Thyroid gland (tissue), 4 donors: ENCODE results near the gene CD3E. TPM values are rescaled to one million over a fixed set of nuclear protein-coding genes. Genes with fewer than 3 reads are reported as not detected.

Experiments used
- DNase-seq, 2 donors: peaks; one replicate each; pipeline ENCODE4 v3.0.0-alpha.2; 2019
- H3K27ac ChIP-seq, 3 donors: fragments of 200-600 bp; sonication (generic); 1 replicate in 2 of 3; 2 replicates in 1 of 3; pipeline ENCODE4 v1.5.1; 2016 to 2019; ENCODE audit warnings: mild to moderate bottlenecking in 1 of 3, moderate library complexity in 1 of 3
- H3K27me3 ChIP-seq: fragments of 200-600 bp; sonication (generic); one replicate; pipeline ENCODE4 v1.5.1; 2019
- H3K36me3 ChIP-seq, 2 donors: fragments of 200-600 bp; sonication (generic); one replicate each; pipeline ENCODE4 v1.5.1; 2016 to 2019
- H3K4me1 ChIP-seq, 2 donors: fragments of 200-600 bp; sonication (generic); one replicate each; pipeline ENCODE4 v1.5.1; 2017 to 2019
- H3K4me3 ChIP-seq, 3 donors: fragments of 200-600 bp; sonication (generic); replicated peaks in 1 of 3; 1 replicate in 2 of 3; 2 replicates in 1 of 3; pipeline ENCODE4 v1.5.1; 2016; ENCODE audit warnings: mild to moderate bottlenecking in 1 of 3
- H3K9me3 ChIP-seq: fragments of 200-600 bp; sonication (generic); one replicate; pipeline ENCODE4 v1.5.1; 2017
- POLR2A ChIP-seq, 2 donors: fragments of 450-650 bp; IDR thresholded peaks; one replicate each; pipeline ENCODE4 v1.6.1; 2017; ENCODE audit warnings: antibody characterized with exemption in 2 of 2, mild to moderate bottlenecking in 2 of 2, moderate library complexity in 1 of 2
- WGBS, 2 donors: methylation state at CpG; one replicate each; pipeline ENCODE4 v1.1.5; 2017; 5-methylcytosine and 5-hydroxymethylcytosine counted together
- intact Hi-C: fragments of 100-400 bp; cut with DNase I; formaldehyde crosslinking; loops from one replicate; pipeline ENCODE4 v1.15.1; 2023
- total RNA-seq, 4 donors: library from RNA; depleted of rRNA; stranded (reverse); fragments of >200 nt; gene quantifications; one replicate each; pipeline ENCODE4 v1.2.3, GENCODE V29; 2016
- TF ChIP-seq, protein P1 (sequence below), 6 experiments: fragments of 200-600 bp in 3 of 6; fragments of 450-650 bp in 3 of 6; sonication (generic) in 3 of 6; IDR thresholded peaks; one replicate each; pipeline ENCODE4 v1.5.1; 2016 to 2019; ENCODE audit warnings: antibody characterized with exemption in 6 of 6, mild to moderate bottlenecking in 2 of 6, inconsistent platforms in 1 of 6, moderate library complexity in 1 of 6

CD3E gene
- total RNA-seq, 4 donors from 2014 or later, result 3.0 to 4.3 (median 3.3) TPM

DNA sequence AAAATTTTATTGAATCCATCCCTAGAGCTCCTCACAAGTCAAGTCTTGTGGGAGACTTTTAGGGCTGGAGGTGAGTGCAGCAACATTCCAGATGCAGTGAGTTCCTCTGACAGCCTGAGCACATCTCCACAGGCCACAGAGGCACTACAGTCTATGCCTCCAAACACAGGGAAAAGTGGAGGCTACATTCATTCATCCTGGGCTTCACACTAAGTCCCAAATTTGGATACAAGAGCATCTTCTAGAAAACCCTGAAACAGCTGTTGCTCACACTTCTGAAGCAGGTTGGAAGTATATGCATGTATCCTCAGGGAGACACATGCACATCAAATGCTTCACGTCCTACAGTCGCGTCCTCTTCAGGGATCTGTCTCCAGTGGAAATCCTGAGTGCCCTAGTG is 36.7 kb downstream of the CD3E start:
- H3K4me1 ChIP-seq, result no peaks in the 10 kb centered on the region
- no peak for DNase-seq
- no peak overlapping the region for H3K27ac ChIP-seq
- H3K36me3 ChIP-seq, result no peaks in the 10 kb centered on the region
- H3K27me3 ChIP-seq, result no peaks in the 10 kb centered on the region
- H3K9me3 ChIP-seq, result no peaks in the 10 kb centered on the region
- H3K4me3 ChIP-seq, result no peak overlapping the region
- intact Hi-C loops, result no loop called here
- WGBS, 2 donors, result 81 to 98% methylated on average over 3 of the region's 3 CpGs
- TF ChIP-seq POLR2A (IDR thresholded peaks at IDR 0.05), result no peak

DNA sequence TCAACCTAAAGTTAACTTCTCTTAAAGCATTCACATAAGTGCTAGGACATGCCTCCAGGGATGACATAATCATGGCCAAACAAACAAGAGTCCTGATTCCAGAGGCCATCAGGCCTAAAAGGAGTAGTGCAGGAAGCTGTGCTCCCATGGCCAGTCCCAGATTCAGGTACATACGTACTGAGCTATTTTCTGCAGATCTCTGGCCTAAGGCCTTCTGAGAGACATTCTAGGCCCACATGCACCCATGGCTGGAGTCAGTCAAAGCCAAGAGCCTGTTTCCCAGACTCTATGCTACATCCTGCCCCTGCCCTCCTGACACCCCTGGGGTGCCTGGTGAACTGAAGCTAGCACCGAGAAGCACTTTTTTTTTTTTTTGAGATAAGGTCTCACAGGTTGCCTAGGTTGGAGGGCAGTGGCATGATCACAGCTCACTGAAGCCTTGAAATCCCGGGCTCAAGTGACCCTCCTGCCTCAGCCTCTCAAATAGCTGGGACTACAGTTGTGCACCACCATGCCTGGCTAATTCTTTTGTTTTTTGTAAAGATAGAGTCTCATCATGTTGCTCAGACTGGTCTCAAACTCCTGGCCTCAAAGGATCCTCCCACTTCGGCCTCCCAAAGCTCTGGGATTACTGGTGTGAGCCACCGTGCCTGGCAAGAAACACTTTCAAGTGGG is 37.4 kb downstream of the CD3E start:
- no peaks in the 10 kb centered on the region for H3K27me3 ChIP-seq
- no peak for DNase-seq
- intact Hi-C loops, result no loop called here
- H3K4me1 ChIP-seq, result no peaks in the 10 kb centered on the region
- TF ChIP-seq POLR2A (IDR thresholded peaks at IDR 0.05), result no peak
- TF ChIP-seq, protein P1, sequence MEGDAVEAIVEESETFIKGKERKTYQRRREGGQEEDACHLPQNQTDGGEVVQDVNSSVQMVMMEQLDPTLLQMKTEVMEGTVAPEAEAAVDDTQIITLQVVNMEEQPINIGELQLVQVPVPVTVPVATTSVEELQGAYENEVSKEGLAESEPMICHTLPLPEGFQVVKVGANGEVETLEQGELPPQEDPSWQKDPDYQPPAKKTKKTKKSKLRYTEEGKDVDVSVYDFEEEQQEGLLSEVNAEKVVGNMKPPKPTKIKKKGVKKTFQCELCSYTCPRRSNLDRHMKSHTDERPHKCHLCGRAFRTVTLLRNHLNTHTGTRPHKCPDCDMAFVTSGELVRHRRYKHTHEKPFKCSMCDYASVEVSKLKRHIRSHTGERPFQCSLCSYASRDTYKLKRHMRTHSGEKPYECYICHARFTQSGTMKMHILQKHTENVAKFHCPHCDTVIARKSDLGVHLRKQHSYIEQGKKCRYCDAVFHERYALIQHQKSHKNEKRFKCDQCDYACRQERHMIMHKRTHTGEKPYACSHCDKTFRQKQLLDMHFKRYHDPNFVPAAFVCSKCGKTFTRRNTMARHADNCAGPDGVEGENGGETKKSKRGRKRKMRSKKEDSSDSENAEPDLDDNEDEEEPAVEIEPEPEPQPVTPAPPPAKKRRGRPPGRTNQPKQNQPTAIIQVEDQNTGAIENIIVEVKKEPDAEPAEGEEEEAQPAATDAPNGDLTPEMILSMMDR (IDR thresholded peaks at IDR 0.05), result no peak
- no peak overlapping the region for H3K27ac ChIP-seq
- no peak overlapping the region for H3K4me3 ChIP-seq
- no peaks in the 10 kb centered on the region for H3K9me3 ChIP-seq
- 76 to 90% methylated on average over 5 of the region's 5 CpGs for WGBS, 2 donors
- H3K36me3 ChIP-seq, result no peaks in the 10 kb centered on the region

DNA sequence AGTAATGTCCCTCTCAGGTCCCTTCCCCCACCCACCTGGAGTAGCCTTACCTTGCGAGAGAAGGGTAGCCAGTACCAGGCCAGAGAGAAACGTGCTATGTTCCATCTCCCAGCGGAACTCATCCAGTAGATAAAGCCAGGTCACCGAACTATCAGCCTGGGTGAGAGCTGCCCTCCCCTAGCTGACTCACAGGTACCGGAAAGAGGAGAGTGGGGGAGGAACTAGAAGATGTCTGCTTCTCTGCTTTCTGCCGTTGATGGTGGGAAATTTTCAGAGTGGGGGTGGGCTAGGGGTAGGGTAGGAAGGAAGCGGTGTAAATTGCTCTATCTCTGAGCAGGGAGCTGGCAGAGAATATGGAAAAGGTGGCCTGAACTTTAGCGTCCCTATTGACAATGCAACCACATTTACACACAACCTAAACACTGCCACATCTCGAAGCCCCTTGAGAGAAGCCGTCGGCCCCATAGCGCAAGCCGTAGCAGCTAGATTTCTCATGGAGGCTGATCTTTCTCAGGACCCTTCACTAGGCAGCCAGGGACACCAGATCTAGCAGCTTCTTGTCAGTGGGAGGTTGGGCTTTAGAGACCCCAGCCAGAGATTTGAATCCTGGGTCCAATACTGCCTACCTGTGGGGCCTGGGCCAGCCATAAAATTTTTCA is 38.1 kb downstream of the CD3E start, which contains the start of gene CD3D:
CD3D (minus strand) TSS at position 203 of the 659 bp plus-strand sequence; CDS start at position 105, 98 bp downstream.
- TF ChIP-seq POLR2A (IDR thresholded peaks at IDR 0.05), result no peak
- TF ChIP-seq, protein P1 (IDR thresholded peaks at IDR 0.05), result no peak
- no peak within 1 kb of the TSS for H3K4me3 ChIP-seq
- H3K4me1 ChIP-seq, result no peaks in the 10 kb centered on the region
- H3K27me3 ChIP-seq, result no peaks in the 10 kb centered on the region
- H3K9me3 ChIP-seq, result no peaks in the 10 kb centered on the region
- WGBS, 2 donors, result 66 to 78% methylated on average over 13 of the region's 13 CpGs
- H3K27ac ChIP-seq, result no peak within 1 kb of the TSS
- no peaks in the 10 kb centered on the region for H3K36me3 ChIP-seq
- DNase-seq, result no peak
- intact Hi-C loops, result no loop called here

DNA sequence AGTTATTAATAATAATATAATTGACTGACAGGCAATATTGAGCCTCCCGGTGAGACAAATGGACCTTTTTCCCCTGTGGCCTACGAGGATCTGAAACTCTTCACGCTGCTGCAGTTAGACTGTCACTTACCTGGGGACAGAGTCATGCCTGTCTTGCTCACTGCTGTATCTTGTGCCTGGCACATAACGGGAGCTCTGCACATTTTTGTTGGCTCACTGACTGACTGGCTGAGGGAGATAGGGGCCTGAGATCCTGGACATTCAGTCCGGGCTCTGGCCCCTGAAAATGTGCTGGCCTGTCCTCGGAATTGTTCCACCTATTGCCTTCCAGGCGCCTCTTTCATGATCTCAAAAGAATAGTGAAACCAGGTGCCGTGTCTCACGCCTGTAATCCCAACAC is 38.7 kb downstream of the CD3E start:
- no peaks in the 10 kb centered on the region for H3K27me3 ChIP-seq
- no peak overlapping the region for H3K4me3 ChIP-seq
- intact Hi-C loops, result no loop called here
- WGBS, 2 donors, result 72 to 92% methylated on average over 7 to 9 of the region's 9 CpGs
- no peak for DNase-seq
- H3K27ac ChIP-seq, result no peak overlapping the region
- no peak for TF ChIP-seq POLR2A (IDR thresholded peaks at IDR 0.05)
- TF ChIP-seq, protein P1 (IDR thresholded peaks at IDR 0.05), result no peak
- no peaks in the 10 kb centered on the region for H3K9me3 ChIP-seq
- H3K36me3 ChIP-seq, result no peaks in the 10 kb centered on the region
- H3K4me1 ChIP-seq, result no peaks in the 10 kb centered on the region

DNA sequence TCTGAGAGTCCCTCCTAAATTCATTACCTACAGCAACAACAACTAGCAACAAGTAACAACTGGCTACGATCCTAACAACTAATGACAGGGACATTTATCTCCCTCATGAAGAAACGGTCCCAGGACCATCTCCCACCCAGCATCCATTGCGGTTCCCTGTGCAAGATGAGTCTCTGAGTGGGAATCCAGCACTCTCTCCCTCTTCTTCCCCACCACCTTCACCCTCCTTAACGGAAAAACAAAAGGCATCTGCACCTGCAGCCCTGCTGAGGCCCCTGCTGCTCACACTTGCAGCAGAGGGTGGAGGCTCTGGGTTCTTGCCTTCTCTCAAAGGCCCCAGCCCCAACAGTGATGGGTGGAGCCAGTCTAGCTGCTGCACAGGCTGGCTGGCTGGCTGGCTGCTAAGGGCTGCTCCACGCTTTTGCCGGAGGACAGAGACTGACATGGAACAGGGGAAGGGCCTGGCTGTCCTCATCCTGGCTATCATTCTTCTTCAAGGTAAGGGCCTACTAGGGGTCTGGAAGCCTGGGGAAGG is 39.5 kb downstream of the CD3E start, which contains the start of gene CD3G:
CD3G (plus strand) TSS at position 364 of the 535 bp plus-strand sequence; CDS start at position 444, 80 bp downstream.
- H3K4me3 ChIP-seq, result no peak within 1 kb of the TSS
- no peaks in the 10 kb centered on the region for H3K9me3 ChIP-seq
- H3K27ac ChIP-seq, result no peak within 1 kb of the TSS
- intact Hi-C loops, result no loop called here
- no peaks in the 10 kb centered on the region for H3K4me1 ChIP-seq
- WGBS, 2 donors, result 73 to 76% methylated on average over 6 of the region's 6 CpGs
- no peaks in the 10 kb centered on the region for H3K27me3 ChIP-seq
- DNase-seq, result no peak
- H3K36me3 ChIP-seq, result no peaks in the 10 kb centered on the region
- no peak for TF ChIP-seq POLR2A (IDR thresholded peaks at IDR 0.05)
- TF ChIP-seq, protein P1 (IDR thresholded peaks at IDR 0.05), result no peak
